ENCODE measurements around the gene FASN. TPM values are rescaled to one million over a fixed set of nuclear protein-coding genes. Genes with fewer than 3 reads are reported as not detected.
A peak's percentile ranks its signal among the peaks of the same experiment; 100 is the strongest.

The FASN gene
- total and polyA plus RNA-seq, 2 of the 13 experiments (the other 11 are each of a cell fraction or from before 2014, with no cell fraction given), result 51.7 to 101 TPM

DNA sequence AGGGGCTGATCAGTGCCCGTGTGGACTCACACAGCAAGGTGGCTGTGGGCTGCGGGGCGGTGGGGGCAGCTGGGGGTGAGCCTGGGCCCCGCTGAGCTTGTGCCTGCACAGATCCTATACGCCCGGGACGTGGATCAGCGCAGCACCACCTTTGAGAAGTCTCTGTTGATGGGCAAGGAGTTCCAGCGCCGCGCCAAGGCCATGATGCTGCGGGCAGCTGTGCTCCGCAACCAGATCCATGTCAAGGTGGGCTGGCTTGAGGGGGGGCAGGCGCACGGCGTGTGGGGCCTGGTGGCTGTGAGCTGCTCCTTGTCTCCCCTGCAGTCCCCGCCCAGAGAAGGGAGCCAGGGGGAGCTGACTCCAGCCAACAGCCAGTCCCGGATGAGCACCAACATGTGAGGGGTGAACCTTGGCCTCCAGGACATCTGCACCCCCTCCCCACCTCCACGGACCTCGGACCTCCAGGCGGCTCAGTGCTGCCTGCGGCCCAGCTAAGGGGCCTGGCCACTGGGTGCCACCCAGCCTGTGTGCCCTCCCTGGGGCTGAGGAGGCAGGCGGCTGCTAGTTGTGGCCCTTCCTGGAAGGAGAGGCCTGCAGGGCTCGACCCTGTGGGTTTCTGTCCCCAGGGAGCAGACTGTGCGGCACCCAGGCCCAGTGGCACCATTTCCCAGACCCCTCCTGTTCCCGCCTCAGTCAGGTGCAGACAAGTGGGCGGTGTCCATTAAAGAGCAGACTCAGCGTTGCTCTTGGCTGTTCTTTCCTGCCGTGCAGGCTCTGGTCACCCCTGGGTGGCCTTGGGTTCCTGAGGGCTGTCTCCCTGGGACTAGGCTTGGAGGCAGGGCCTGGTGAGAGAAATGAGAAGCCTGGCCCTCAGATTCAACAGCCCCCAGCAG, 41.1 kb downstream of the FASN start (continued):
- TF ChIP-seq, protein P1, sequence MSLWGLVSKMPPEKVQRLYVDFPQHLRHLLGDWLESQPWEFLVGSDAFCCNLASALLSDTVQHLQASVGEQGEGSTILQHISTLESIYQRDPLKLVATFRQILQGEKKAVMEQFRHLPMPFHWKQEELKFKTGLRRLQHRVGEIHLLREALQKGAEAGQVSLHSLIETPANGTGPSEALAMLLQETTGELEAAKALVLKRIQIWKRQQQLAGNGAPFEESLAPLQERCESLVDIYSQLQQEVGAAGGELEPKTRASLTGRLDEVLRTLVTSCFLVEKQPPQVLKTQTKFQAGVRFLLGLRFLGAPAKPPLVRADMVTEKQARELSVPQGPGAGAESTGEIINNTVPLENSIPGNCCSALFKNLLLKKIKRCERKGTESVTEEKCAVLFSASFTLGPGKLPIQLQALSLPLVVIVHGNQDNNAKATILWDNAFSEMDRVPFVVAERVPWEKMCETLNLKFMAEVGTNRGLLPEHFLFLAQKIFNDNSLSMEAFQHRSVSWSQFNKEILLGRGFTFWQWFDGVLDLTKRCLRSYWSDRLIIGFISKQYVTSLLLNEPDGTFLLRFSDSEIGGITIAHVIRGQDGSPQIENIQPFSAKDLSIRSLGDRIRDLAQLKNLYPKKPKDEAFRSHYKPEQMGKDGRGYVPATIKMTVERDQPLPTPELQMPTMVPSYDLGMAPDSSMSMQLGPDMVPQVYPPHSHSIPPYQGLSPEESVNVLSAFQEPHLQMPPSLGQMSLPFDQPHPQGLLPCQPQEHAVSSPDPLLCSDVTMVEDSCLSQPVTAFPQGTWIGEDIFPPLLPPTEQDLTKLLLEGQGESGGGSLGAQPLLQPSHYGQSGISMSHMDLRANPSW (CRISPR knock-in tag; IDR thresholded peaks at IDR 0.05; ENCODE audit: borderline replicate concordance), result no peak
- no peak for TF ChIP-seq POLR2AphosphoS2 (IDR thresholded peaks at IDR 0.05; ENCODE audit: low read depth, low read length)
- TF ChIP-seq, protein P2, sequence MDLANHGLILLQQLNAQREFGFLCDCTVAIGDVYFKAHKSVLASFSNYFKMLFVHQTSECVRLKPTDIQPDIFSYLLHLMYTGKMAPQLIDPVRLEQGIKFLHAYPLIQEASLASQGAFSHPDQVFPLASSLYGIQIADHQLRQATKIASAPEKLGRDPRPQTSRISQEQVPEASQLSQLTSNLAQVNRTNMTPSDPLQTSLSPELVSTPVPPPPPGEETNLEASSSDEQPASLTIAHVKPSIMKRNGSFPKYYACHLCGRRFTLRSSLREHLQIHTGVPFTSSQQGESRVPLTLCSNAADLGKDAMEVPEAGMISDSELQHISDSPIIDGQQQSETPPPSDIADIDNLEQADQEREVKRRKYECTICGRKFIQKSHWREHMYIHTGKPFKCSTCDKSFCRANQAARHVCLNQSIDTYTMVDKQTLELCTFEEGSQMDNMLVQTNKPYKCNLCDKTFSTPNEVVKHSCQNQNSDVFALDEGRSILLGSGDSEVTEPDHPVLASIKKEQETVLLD (CRISPR knock-in tag; IDR thresholded peaks at IDR 0.05; ENCODE audit: low read depth), result no peak
- TF ChIP-seq CHD4 (IDR thresholded peaks at IDR 0.05; ENCODE audit: borderline replicate concordance, low read length), result no peak
- TF ChIP-seq HIVEP1 (CRISPR knock-in tag; IDR thresholded peaks at IDR 0.05), result 0 out of 2 replicates have a peak, but pooled peaks have one; percentile 49
- TF ChIP-seq SP1 (IDR thresholded peaks at IDR 0.05), result no peak
- peak; percentile 41; the same call in 1 of the 2 replicates for TF ChIP-seq SP1 (CRISPR knock-in tag; IDR thresholded peaks at IDR 0.05)
- TF ChIP-seq ZNF83 (CRISPR knock-in tag; IDR thresholded peaks at IDR 0.05; ENCODE audit: borderline replicate concordance), result peak; percentile 63; the same call in 1 of the 2 replicates
- peak; percentile 82 for TF ChIP-seq ESRRA (CRISPR knock-in tag; IDR thresholded peaks at IDR 0.05; ENCODE audit: low read depth)
- peak; percentile 92 for TF ChIP-seq HDAC1 (CRISPR knock-in tag; IDR thresholded peaks at IDR 0.05)
- TF ChIP-seq KDM2A (CRISPR knock-in tag; IDR thresholded peaks at IDR 0.05; ENCODE audit: borderline replicate concordance, low read depth), result peak; percentile 55; the same call in 1 of the 2 replicates
- no peak for TF ChIP-seq ZFP36L2 (CRISPR knock-in tag; IDR thresholded peaks at IDR 0.05)
- TF ChIP-seq GTF3A (CRISPR knock-in tag; conservative IDR thresholded peaks at IDR 0.05), result peak; percentile 46; the same call in 1 of the 2 replicates
- TF ChIP-seq, protein P3, sequence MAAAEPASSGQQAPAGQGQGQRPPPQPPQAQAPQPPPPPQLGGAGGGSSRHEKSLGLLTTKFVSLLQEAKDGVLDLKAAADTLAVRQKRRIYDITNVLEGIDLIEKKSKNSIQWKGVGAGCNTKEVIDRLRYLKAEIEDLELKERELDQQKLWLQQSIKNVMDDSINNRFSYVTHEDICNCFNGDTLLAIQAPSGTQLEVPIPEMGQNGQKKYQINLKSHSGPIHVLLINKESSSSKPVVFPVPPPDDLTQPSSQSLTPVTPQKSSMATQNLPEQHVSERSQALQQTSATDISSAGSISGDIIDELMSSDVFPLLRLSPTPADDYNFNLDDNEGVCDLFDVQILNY (CRISPR knock-in tag; conservative IDR thresholded peaks at IDR 0.05), result no peak
- no peak for TF ChIP-seq MBNL3 (CRISPR knock-in tag; conservative IDR thresholded peaks at IDR 0.05)
- no peak; the same call in 1 of the 2 replicates for TF ChIP-seq ZNF766 (CRISPR knock-in tag; IDR thresholded peaks at IDR 0.05; ENCODE audit: borderline replicate concordance)
- no peak for TF ChIP-seq ZFP62 (CRISPR knock-in tag; IDR thresholded peaks at IDR 0.05)
- TF ChIP-seq, protein P4, sequence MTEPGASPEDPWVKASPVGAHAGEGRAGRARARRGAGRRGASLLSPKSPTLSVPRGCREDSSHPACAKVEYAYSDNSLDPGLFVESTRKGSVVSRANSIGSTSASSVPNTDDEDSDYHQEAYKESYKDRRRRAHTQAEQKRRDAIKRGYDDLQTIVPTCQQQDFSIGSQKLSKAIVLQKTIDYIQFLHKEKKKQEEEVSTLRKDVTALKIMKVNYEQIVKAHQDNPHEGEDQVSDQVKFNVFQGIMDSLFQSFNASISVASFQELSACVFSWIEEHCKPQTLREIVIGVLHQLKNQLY (CRISPR knock-in tag; IDR thresholded peaks at IDR 0.05), result no peak
- no peak for TF ChIP-seq NKX3-1 (CRISPR knock-in tag; IDR thresholded peaks at IDR 0.05)
- TF ChIP-seq STAT5B (CRISPR knock-in tag; IDR thresholded peaks at IDR 0.05), result no peak
- peak; percentile 64; the same call in 1 of the 2 replicates for TF ChIP-seq TGIF2 (CRISPR knock-in tag; IDR thresholded peaks at IDR 0.05)
- TF ChIP-seq, protein P5, sequence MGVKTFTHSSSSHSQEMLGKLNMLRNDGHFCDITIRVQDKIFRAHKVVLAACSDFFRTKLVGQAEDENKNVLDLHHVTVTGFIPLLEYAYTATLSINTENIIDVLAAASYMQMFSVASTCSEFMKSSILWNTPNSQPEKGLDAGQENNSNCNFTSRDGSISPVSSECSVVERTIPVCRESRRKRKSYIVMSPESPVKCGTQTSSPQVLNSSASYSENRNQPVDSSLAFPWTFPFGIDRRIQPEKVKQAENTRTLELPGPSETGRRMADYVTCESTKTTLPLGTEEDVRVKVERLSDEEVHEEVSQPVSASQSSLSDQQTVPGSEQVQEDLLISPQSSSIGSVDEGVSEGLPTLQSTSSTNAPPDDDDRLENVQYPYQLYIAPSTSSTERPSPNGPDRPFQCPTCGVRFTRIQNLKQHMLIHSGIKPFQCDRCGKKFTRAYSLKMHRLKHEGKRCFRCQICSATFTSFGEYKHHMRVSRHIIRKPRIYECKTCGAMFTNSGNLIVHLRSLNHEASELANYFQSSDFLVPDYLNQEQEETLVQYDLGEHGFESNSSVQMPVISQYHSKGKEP (CRISPR knock-in tag; IDR thresholded peaks at IDR 0.05), result no peak
- peak; percentile 47; the same call in 1 of the 2 replicates for TF ChIP-seq ZNF567 (CRISPR knock-in tag; IDR thresholded peaks at IDR 0.05; ENCODE audit: borderline replicate concordance)

Measured in HepG2 (cell line).